Measurements from ENCODE around the gene GPR176.

The GPR176 gene, protein sequence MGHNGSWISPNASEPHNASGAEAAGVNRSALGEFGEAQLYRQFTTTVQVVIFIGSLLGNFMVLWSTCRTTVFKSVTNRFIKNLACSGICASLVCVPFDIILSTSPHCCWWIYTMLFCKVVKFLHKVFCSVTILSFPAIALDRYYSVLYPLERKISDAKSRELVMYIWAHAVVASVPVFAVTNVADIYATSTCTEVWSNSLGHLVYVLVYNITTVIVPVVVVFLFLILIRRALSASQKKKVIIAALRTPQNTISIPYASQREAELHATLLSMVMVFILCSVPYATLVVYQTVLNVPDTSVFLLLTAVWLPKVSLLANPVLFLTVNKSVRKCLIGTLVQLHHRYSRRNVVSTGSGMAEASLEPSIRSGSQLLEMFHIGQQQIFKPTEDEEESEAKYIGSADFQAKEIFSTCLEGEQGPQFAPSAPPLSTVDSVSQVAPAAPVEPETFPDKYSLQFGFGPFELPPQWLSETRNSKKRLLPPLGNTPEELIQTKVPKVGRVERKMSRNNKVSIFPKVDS

DNA sequence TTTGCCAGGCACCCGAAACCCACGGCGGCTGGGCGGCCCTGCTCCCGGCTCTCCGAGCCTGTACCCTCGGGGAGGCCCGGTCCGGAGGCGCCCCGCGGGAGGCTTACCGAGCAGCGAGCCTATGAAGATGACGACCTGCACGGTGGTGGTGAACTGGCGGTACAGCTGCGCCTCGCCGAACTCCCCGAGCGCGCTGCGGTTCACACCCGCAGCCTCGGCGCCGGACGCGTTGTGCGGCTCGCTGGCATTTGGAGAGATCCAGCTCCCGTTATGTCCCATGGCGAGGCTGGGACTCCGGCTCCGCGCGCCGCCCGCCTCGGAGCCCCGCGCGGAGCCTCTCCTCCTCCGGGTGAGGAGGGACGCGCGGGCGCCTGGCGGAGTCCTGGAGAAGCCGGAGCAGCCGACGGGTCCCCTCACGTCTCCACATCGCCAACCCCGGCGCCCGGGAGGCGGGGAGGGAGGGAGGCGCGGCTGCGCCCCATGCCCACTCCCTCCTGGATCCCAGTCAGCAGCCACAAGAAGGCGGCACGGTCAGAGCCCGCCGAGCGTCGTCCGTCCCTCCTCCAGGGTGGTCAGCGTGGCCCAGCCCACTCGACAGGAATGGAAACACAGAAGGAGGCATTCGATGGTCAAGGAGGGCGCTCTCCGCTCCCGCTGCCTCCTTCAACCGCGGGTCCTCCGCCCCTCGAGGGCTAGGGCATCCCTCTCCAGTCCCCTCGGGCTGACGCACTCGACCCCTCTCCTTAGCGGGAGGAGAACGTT lies at the start of gene GPR176:
Gene GPR176 (minus strand): TSS at position 519 of the 762 bp plus-strand sequence. CDS start 240 bp downstream, at position 279.
- DNase-seq, result no peak

GRCh38 chr15:39969002-39969394 lies 48.9 kb upstream of the GPR176 start:
- DNase-seq, result no peak

GRCh38 chr15:39968273-39969001 lies 48.4 kb upstream of the GPR176 start:
- no peak for DNase-seq

DNA sequence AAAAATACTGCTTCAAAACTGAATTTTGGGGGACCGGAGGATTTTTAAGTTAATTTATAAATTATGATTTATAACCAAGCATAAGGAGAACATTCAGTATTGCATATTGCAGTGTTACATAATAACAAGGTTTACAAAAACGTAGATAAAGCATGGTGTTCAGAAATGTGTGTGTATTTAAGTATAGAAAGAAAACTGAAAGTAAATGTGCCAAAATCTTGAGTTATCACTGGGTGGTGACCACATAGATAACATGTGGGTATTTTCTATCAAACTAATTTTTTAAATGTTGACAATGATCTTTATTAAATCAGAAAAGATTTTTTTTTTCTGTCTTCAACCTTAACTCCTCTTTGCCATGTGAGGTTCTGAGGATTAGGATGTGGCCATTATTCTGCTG lies 46.5 kb upstream of the GPR176 start:
- no peak for DNase-seq

DNA sequence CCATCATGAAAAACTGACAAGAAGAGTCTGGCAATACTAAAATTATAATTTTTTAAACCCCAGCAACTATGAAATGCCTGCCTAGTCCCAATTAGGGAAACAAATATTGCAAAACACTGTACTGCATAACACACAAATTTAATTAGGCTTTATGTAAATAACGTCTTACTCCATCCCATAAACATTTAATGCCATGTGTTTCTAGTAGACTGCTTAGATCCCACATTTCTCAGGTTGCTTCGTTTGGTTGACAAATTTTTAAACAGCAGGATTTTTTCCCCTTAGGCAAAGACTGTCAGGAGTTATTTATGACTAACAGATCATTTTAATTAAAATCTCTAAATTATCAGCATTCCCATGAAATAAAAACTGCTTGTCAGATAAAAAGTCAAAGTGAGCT lies 43.7 kb upstream of the GPR176 start:
- DNase-seq, result no peak

DNA sequence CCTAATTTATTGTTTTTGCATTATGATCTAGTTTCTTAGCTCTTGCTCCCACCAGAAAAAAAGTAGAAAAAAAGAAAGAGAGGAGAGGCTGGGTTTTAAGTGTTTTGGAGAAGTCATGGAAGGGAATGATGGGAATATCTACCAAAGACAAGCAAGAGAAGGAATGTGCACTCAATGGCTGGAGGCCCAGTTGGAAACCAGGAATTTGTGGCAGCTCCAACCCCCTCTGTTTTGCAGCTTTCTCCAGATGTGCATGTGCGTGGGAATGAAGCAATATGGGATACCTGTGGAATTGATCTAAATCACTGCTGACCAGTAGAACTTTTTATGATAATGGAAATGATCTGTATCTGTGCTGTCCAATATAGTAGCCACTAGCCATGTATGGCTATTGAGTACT lies 41.0 kb upstream of the GPR176 start:
- no peak for DNase-seq

DNA sequence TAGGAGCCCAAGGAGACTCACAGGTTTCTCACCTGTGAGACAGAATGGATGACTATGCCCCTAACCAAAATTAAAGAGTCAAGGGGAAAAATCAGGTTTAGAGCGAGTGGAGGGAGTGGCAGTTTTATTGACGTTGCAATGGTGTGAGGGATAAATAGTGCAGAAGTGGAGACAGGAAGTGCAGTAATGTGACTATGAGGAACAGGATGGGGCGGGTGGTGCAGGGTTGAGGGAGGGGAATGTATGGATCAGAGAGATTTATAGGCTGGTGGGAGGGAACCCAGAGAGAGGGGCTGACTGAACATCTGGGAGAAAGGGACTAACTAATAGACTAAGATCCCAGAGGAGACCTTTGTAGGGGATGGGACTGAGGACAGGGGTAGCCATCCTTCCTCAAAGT lies 40.3 kb upstream of the GPR176 start:
- DNase-seq, result no peak

GRCh38 chr15:39959411-39959810 lies 39.3 kb upstream of the GPR176 start:
- DNase-seq, result no peak

GRCh38 chr15:39957481-39957880 lies 37.4 kb upstream of the GPR176 start:
- no peak for DNase-seq

GRCh38 chr15:39953521-39953920 lies 33.5 kb upstream of the GPR176 start:
- DNase-seq, result no peak

- DNase-seq, result no peak
Measured at GRCh38 chr15:39951561-39951960, 31.5 kb upstream of the GPR176 start.

DNA sequence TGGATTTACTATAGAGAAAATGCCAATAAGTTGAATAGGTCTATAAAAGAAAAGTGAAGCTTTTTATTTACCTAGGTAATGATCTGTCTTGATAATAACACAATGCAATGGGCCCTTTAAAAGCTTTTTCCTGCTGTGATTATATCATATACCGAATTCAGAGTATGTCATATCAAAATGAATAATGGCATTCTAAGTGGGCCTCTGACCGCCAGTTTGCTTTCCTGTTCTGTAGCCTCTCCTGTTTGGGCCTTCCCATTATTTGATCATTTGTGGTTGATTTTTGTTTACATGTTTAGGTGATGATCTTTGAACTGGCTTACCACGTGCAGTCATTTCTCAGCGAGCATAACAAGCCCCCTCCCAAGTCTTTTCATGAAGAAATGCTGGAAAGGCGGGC lies 28.8 kb upstream of the GPR176 start:
- DNase-seq, result no peak

GRCh38 chr15:39947401-39948197 lies 27.5 kb upstream of the GPR176 start:
- no peak for DNase-seq

DNA sequence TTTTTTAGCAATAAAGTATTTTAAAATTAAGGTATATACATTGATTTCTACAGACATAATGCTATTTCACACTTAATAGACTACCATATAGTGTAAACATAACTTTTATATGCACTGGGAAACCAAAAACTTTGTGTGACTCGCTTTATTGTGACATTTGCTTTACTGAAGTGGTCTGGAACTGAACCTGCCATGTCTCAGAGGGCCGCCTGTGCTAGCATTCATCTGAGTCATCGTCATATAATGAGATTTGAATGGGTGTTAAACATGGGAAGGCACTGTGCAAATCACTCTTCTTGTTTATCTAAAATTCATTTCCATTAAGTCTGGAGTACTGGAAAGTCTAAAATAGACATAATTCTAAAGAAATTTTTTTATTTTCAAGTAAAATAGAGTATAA lies 26.8 kb upstream of the GPR176 start:
- no peak for DNase-seq

GRCh38 chr15:39944726-39945125 lies 24.7 kb upstream of the GPR176 start:
- no peak for DNase-seq

DNA sequence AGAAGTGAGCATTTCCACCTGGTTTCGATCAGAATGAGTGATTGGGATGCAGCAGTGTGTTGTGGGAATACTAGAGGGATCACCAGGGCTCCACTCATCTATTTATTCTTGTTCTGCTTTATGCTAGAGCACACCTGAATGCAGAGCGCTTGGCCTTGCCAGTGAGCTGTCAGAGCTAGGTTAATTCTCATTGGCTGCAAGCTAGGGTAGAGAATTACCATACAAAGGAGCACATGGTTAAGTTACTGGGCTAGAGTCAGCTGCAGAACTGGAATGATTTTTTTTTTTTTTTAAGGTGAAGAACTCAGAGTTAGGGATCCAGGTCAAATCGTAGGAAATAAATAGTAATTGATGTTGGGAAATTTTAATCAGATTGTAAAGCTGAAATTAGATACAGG lies 22.7 kb upstream of the GPR176 start:
- no peak for DNase-seq

DNA sequence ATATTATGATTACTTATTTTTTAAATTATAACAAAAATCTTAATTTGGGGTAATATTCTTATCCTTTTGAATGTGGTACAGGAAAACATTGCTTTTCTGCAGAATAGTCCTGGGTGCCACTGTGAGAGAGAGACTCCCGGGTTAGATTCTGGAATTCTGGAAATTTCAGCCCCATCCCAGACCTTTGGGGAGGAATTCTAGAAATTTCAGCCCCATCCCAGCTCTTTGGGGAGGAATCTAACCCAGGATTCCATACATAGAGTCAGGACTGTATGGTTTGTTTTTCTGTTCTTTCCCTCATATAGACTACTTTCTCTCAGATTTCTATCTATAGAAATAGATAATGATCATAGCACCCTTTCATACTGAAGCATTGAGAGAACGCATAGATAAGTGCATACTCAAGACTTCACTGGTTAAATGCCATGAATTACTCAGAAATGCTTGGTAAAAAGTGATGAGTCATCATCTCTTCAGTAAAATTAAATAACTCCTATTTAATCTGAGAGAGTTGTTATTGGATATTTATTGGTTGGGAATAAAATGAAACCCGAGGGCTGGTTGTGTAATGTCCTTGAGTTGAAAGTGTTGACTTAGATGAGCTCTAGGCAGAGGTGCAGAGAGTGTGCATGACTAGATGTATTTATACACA lies 22.2 kb upstream of the GPR176 start:
- DNase-seq, result no peak

- DNase-seq, result no peak
Measured at GRCh38 chr15:39939487-39940452, 19.7 kb upstream of the GPR176 start.

GRCh38 chr15:39937696-39938095 lies 17.6 kb upstream of the GPR176 start:
- no peak for DNase-seq

DNA sequence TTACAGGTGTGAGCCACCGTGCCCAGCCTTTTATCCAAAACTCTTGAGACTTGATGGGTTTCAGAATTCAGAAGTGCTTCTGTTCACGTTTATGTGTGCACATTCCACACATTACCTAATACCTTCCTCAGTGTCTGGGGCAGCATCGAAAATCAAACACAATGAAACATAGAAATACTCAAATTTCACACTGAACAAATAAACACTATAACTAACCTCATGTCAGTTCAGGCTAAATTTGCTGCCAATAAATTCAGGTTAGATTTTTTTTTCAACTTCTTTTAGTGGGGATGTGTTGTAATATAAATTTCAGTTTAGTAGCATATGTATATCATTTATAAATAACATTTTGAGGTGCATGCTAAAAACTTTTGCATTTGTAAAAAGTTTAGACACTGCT lies 16.6 kb upstream of the GPR176 start:
- DNase-seq, result no peak

DNA sequence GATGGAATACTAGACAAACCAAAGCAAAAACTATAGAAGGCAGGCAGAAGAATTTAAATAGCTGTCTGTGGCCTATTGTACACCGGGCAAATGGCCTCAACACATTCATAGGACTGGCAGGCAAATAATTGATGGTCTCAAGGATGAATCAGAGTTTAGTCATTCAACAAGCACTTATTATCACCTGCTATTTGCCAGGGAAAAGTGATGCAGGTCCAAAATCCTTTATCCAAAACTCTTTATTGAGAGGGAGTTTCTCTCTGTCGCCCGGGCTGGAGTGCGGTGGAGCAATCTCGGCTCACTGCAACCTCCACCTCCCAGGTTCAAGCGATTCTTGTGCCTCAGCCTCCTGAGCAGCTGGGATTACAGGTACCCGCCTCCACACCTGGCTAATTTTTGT lies 16.1 kb upstream of the GPR176 start:
- DNase-seq, result no peak
